Measurements from ENCODE around the gene ARAP2.

ARAP2 gene

GRCh38 chr4:36056136-36056535, 188.2 kb downstream of the ARAP2 start:
- no peak for ATAC-seq (replicated peaks; ENCODE audit: extremely low read depth, poor library complexity, severe bottlenecking)
- H3K4me3 Mint-ChIP-seq: no peak overlapping the region
- no peaks in the 10 kb centered on the region for H3K9me3 Mint-ChIP-seq
- peaks cover 6% of the 10 kb centered on the region for H3K36me3 Mint-ChIP-seq (ENCODE audit: insufficient read depth)
- no peak overlapping the region for H3K27ac Mint-ChIP-seq (ENCODE audit: low read depth)
- no peak for DNase-seq (ENCODE audit: low spot score in 2 of 2)
- H3K27me3 Mint-ChIP-seq: no peaks in the 10 kb centered on the region
- H3K4me1 Mint-ChIP-seq: no peaks in the 10 kb centered on the region

- Mint-ChIP-seq H3K4me3 (no peak overlapping the region), H3K4me1 (no peaks in the 10 kb centered on the region), H3K27me3 (no peaks in the 10 kb centered on the region), H3K9me3 (no peaks in the 10 kb centered on the region), H3K27ac (ENCODE audit: low read depth) (no peak overlapping the region), H3K36me3 (ENCODE audit: insufficient read depth) (peaks cover 6% of the 10 kb centered on the region)
- no peak for DNase-seq (ENCODE audit: low spot score in 2 of 2)
- no peak for ATAC-seq (replicated peaks; ENCODE audit: extremely low read depth, poor library complexity, severe bottlenecking)
These were observed 189.5 kb downstream of the ARAP2 start for GRCh38 chr4:36054694-36055422.

DNA sequence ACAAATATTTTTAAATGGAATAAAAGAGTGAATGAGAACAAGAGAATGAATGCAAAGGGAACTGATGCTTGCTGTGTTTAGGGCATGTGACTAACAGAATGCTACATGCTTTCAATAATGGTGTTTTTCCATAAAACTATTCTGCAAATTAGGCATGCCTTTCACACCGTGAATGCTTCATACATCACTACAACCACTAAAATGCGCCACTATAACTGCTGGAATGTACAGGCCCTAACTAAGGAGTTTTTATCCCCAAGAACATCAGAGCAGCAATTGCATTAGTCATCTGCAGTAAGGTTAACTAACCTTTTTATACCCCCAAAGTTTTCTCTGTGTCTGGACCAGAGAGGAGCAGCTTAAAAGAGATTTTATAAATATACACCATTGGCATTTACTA, 190.4 kb downstream of the ARAP2 start:
- Mint-ChIP-seq H3K27ac (ENCODE audit: low read depth) (no peak overlapping the region), H3K4me3 (no peak overlapping the region), H3K9me3 (no peaks in the 10 kb centered on the region), H3K4me1 (no peaks in the 10 kb centered on the region), H3K27me3 (no peaks in the 10 kb centered on the region), H3K36me3 (ENCODE audit: insufficient read depth) (peaks cover 6% of the 10 kb centered on the region)
- DNase-seq (ENCODE audit: low spot score in 2 of 2) (no peak), ATAC-seq (replicated peaks; ENCODE audit: extremely low read depth, poor library complexity, severe bottlenecking) (no peak)

DNA sequence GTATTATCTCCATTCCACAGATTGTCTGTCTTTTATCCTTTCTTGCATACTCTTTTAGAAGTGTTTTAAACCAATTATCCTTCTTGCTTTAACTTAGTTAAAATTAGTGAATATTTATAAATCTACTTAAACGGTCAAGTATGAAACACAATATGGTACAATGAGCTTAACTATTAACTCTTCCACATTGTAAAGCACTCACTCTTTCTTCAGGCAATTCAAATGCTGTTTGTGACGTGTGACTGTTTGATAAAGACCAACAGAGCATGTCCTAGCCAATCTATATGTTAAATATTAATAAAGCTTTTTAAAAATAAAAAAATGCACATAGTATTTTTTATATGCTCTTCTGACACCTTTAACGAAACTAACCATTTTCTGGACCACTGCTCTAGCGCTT, 192.7 kb downstream of the ARAP2 start:
- no peak overlapping the region for H3K27ac Mint-ChIP-seq (ENCODE audit: low read depth)
- no peak overlapping the region for H3K4me3 Mint-ChIP-seq
- H3K36me3 Mint-ChIP-seq (ENCODE audit: insufficient read depth): peaks cover 2% of the 10 kb centered on the region
- no peaks in the 10 kb centered on the region for H3K4me1 Mint-ChIP-seq
- no peak for ATAC-seq (replicated peaks; ENCODE audit: extremely low read depth, poor library complexity, severe bottlenecking)
- H3K27me3 Mint-ChIP-seq: no peaks in the 10 kb centered on the region
- DNase-seq (ENCODE audit: low spot score in 2 of 2): no peak
- no peaks in the 10 kb centered on the region for H3K9me3 Mint-ChIP-seq

GRCh38 chr4:36046026-36046425, 198.3 kb downstream of the ARAP2 start:
- Mint-ChIP-seq H3K4me1 (no peaks in the 10 kb centered on the region), H3K36me3 (ENCODE audit: insufficient read depth) (no peaks in the 10 kb centered on the region), H3K9me3 (no peaks in the 10 kb centered on the region), H3K27ac (ENCODE audit: low read depth) (no peak overlapping the region), H3K4me3 (no peak overlapping the region), H3K27me3 (no peaks in the 10 kb centered on the region)
- ATAC-seq (replicated peaks; ENCODE audit: extremely low read depth, poor library complexity, severe bottlenecking) (no peak), DNase-seq (ENCODE audit: low spot score in 2 of 2) (no peak)

DNA sequence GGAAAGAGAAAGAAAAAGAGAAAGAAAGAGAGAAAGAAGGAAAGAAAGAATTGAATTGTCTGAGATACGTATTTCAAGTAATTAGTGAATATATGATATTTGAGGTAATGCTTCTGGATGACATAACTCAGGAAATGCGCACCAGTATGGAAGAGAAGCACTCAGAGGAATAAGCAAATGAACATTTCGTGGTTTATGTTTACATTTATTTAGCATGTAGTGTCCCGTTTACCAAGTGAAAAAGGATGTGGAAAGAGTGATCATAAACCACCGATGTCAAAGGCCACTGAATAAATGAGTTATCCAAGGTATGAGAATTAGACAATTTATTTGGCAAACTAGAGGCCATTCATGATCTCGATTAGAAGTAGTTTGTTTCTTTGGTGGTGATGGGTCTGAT, 200.4 kb downstream of the ARAP2 start:
- no peak for DNase-seq (ENCODE audit: low spot score in 2 of 2)
- Mint-ChIP-seq H3K36me3 (ENCODE audit: insufficient read depth) (no peaks in the 10 kb centered on the region), H3K27me3 (no peaks in the 10 kb centered on the region), H3K4me3 (no peak overlapping the region), H3K9me3 (no peaks in the 10 kb centered on the region), H3K27ac (ENCODE audit: low read depth) (no peak overlapping the region), H3K4me1 (no peaks in the 10 kb centered on the region)
- ATAC-seq (replicated peaks; ENCODE audit: extremely low read depth, poor library complexity, severe bottlenecking): no peak

DNA sequence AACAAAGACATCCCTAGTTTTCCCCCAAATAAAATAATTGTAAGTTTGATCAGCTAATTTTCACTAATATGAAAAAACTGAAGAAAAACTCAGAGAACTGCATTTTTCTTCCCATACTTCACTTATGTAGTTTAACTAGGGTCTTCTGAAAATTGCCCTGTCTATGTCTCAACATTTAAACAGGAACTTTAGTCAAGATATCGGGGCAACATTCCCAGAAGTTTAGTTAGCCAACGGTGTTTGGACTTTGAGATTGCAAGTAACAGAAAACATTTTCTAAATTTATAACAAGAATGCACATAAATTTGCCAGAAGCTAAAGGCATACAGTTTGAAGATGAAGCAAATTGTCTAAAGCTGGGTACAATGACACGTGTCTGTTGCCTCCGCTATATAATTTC, 201.1 kb downstream of the ARAP2 start:
- H3K27me3 Mint-ChIP-seq: no peaks in the 10 kb centered on the region
- H3K36me3 Mint-ChIP-seq (ENCODE audit: insufficient read depth): no peaks in the 10 kb centered on the region
- H3K27ac Mint-ChIP-seq (ENCODE audit: low read depth): no peak overlapping the region
- no peaks in the 10 kb centered on the region for H3K4me1 Mint-ChIP-seq
- ATAC-seq (replicated peaks; ENCODE audit: extremely low read depth, poor library complexity, severe bottlenecking) (no peak), DNase-seq (ENCODE audit: low spot score in 2 of 2) (no peak)
- H3K4me3 Mint-ChIP-seq: no peak overlapping the region
- H3K9me3 Mint-ChIP-seq: no peaks in the 10 kb centered on the region

- no peaks in the 10 kb centered on the region for H3K4me1 Mint-ChIP-seq
- no peak overlapping the region for H3K4me3 Mint-ChIP-seq
- DNase-seq (ENCODE audit: low spot score in 2 of 2) (no peak), ATAC-seq (replicated peaks; ENCODE audit: extremely low read depth, poor library complexity, severe bottlenecking) (no peak)
- no peak overlapping the region for H3K27ac Mint-ChIP-seq (ENCODE audit: low read depth)
- no peaks in the 10 kb centered on the region for H3K36me3 Mint-ChIP-seq (ENCODE audit: insufficient read depth)
- H3K9me3 Mint-ChIP-seq: no peaks in the 10 kb centered on the region
- H3K27me3 Mint-ChIP-seq: no peaks in the 10 kb centered on the region
These were observed 202.0 kb downstream of the ARAP2 start for GRCh38 chr4:36042122-36042970.

- no peaks in the 10 kb centered on the region for H3K27me3 Mint-ChIP-seq
- ATAC-seq (replicated peaks; ENCODE audit: extremely low read depth, poor library complexity, severe bottlenecking) (no peak), DNase-seq (ENCODE audit: low spot score in 2 of 2) (no peak)
- no peak overlapping the region for H3K27ac Mint-ChIP-seq (ENCODE audit: low read depth)
- H3K9me3 Mint-ChIP-seq: no peaks in the 10 kb centered on the region
- no peaks in the 10 kb centered on the region for H3K4me1 Mint-ChIP-seq
- no peaks in the 10 kb centered on the region for H3K36me3 Mint-ChIP-seq (ENCODE audit: insufficient read depth)
- H3K4me3 Mint-ChIP-seq: no peak overlapping the region
These were observed 203.0 kb downstream of the ARAP2 start for GRCh38 chr4:36041340-36041739.

DNA sequence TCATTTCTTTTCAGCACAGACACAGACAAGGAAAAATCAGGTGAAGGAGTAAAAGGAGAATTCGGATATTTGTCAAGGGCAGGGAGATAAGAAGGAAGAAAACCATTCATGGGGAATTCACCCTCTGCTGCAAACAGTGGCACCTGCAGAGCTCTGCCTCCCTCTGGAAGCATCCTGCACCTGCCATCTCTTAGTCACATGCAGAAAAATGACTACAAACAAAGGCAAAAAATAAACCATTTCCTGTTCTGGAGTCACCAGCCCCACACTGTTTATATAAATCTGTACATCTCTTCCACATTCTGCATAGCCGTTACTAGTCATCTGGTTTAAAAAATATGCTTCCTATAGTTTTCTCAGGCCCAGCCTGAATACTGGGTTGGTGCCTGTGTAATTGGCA, 205.3 kb downstream of the ARAP2 start:
- Mint-ChIP-seq H3K4me1 (no peaks in the 10 kb centered on the region), H3K36me3 (ENCODE audit: insufficient read depth) (no peaks in the 10 kb centered on the region), H3K9me3 (no peaks in the 10 kb centered on the region), H3K27ac (ENCODE audit: low read depth) (no peak overlapping the region), H3K4me3 (no peak overlapping the region), H3K27me3 (no peaks in the 10 kb centered on the region)
- ATAC-seq (replicated peaks; ENCODE audit: extremely low read depth, poor library complexity, severe bottlenecking): no peak
- DNase-seq (ENCODE audit: low spot score in 2 of 2): no peak

DNA sequence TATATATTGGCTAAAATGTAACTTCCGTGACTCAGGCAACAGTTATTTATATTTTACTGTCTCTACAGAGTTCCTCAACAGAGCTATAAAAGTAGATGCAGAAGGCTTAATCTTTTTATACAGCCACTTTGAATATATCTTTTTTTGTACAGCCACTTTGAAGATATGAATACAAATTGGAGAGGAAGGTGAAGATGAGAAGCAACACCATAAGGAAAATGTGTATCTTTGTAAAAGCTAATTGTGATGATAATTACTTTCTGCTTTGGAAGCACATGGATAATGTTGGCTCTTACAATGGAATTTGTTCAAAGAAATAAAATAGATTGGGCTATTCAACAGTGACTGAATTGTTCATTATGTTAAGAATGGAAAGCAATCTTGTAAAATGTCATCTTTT, 205.8 kb downstream of the ARAP2 start:
- H3K4me1 Mint-ChIP-seq: no peaks in the 10 kb centered on the region
- no peak overlapping the region for H3K4me3 Mint-ChIP-seq
- H3K27me3 Mint-ChIP-seq: no peaks in the 10 kb centered on the region
- H3K9me3 Mint-ChIP-seq: no peaks in the 10 kb centered on the region
- no peak for ATAC-seq (replicated peaks; ENCODE audit: extremely low read depth, poor library complexity, severe bottlenecking)
- H3K36me3 Mint-ChIP-seq (ENCODE audit: insufficient read depth): peaks cover 2% of the 10 kb centered on the region
- DNase-seq (ENCODE audit: low spot score in 2 of 2): no peak
- no peak overlapping the region for H3K27ac Mint-ChIP-seq (ENCODE audit: low read depth)

GRCh38 chr4:36037127-36037526, 207.2 kb downstream of the ARAP2 start:
- no peak for ATAC-seq (replicated peaks; ENCODE audit: extremely low read depth, poor library complexity, severe bottlenecking)
- H3K27ac Mint-ChIP-seq (ENCODE audit: low read depth): no peak overlapping the region
- H3K36me3 Mint-ChIP-seq (ENCODE audit: insufficient read depth): peaks cover 2% of the 10 kb centered on the region
- DNase-seq (ENCODE audit: low spot score in 2 of 2): no peak
- H3K27me3 Mint-ChIP-seq: no peaks in the 10 kb centered on the region
- no peaks in the 10 kb centered on the region for H3K4me1 Mint-ChIP-seq
- H3K9me3 Mint-ChIP-seq: peaks cover 7% of the 10 kb centered on the region
- H3K4me3 Mint-ChIP-seq: no peak overlapping the region

DNA sequence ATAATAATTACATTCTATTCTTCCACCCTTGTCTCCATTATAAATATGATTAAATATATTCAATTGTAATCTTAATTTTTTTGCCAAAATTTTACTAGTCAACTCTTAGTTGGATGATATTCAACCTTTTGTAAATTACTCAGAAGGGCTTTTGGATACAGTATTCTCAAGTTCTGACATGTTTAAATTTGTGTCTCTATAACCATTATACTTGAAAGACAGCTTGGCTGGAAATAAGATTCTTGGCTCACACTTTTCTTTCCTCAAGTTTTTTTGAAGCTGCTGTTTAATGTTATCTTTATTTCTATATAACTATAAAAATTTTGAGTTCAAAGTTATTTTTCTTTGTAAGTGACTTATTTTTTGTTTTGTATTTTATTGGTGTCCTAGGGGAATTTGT, 214.4 kb downstream of the ARAP2 start:
- DNase-seq (ENCODE audit: low spot score in 2 of 2) (no peak), ATAC-seq (replicated peaks; ENCODE audit: extremely low read depth, poor library complexity, severe bottlenecking) (no peak)
- peak overlapping the region; percentile 11 for H3K27ac Mint-ChIP-seq (ENCODE audit: low read depth)
- H3K36me3 Mint-ChIP-seq (ENCODE audit: insufficient read depth): peaks cover 2% of the 10 kb centered on the region
- H3K27me3 Mint-ChIP-seq: no peaks in the 10 kb centered on the region
- no peaks in the 10 kb centered on the region for H3K4me1 Mint-ChIP-seq
- no peak overlapping the region for H3K4me3 Mint-ChIP-seq
- H3K9me3 Mint-ChIP-seq: peaks cover 7% of the 10 kb centered on the region
